NT2/D1 (cell line): Measurements from ENCODE around the gene VSX1.

Experiments
- SUZ12 ChIP-seq: IDR thresholded peaks from 2 replicates; pipeline ENCODE4 v1.6.1; 2011; ENCODE audit not compliant: insufficient read length, insufficient read depth; ENCODE audit errors: extremely low read depth
- YY1 ChIP-seq: IDR thresholded peaks from 2 replicates; pipeline ENCODE4 v1.6.1; 2011; ENCODE audit not compliant: insufficient read length, insufficient read depth
- ZNF274 ChIP-seq: IDR thresholded peaks from 2 replicates; pipeline ENCODE4 v1.6.1; 2011; ENCODE audit warnings: mild to moderate bottlenecking, low read depth, low read length

DNA sequence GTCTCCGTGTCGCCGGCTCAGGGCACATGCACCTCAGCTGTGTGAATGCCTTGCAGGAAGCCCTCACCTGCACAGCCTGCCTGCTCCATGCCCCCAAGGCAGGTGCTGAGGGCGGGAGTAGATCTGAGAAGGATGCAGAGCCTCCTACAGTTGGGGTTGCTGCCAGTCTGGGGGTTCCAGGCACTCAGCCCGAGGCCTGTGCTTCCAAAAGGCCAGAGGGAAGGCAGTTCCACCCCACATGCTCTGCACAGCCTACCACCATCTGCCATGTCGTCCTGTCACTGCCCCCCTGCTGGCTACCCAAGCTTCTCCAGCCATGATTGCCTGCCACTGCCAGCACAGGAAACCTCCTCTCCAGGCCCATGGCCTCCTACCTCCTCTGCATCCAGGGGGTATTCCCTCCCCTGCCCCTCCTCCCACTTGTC, 43.3 kb downstream of the VSX1 start:
- TF ChIP-seq YY1 = no peak
- no peak for TF ChIP-seq ZNF274
- no peak for TF ChIP-seq SUZ12
